B cell (primary cell): Measurements from ENCODE around the gene CACNB2.

Source experiments
- CTCF ChIP-seq: fragments of 200-600 bp; IDR thresholded peaks from one replicate; pipeline ENCODE4 v1.8.0; 2022; ENCODE audit warnings: antibody characterized with exemption, mild to moderate bottlenecking
- EZH2 ChIP-seq: IDR thresholded peaks from 2 replicates; pipeline ENCODE4 v1.6.1; 2012; ENCODE audit warnings: borderline replicate concordance, low read depth, mild to moderate bottlenecking, moderate library complexity, low read length; ENCODE audit not compliant: insufficient read depth, poor library complexity, severe bottlenecking

GRCh38 chr10:18532881-18533535 lies 392.8 kb downstream of the CACNB2 start:
- TF ChIP-seq CTCF: no peak
- no peak for TF ChIP-seq EZH2
